GM19455 (cell line): ENCODE measurements around the gene MYBBP1A.

Source experiments
- ATAC-seq: cut with Tn5 transposase; IDR thresholded peaks from one replicate; pipeline ENCODE4 v1.9.1; 2021; ENCODE audit not compliant: unreplicated experiment

Gene MYBBP1A

GRCh38 chr17:4537451-4538235, 17.5 kb downstream of the MYBBP1A start:
- ATAC-seq, result no peak

GRCh38 chr17:4536742-4537411, 18.3 kb downstream of the MYBBP1A start:
- ATAC-seq, result no peak

DNA sequence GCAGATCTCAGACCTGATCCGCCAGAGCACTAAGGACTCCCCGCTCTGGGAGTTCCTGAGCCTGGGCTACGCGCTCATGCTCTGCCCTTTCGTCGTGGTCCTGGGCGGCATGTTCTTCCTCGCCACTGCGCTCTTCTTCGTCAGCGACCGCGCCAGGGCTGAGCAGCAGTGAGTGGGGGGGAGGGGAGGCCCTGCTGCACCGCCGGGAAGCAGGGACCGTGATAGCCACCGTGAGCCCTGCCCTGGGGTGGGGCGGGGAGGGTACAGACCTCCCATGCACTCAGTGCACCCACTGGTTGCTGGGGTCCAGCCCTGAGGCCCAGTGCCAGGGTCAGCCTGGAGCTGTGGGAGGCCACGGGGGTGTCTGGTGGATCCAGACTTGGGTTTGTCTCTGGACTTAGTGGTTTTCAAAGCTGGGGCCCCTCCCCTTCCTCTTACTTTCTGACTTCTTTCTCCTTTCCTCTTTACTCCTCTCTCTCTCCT, 18.9 kb downstream of the MYBBP1A start:
- no peak for ATAC-seq

DNA sequence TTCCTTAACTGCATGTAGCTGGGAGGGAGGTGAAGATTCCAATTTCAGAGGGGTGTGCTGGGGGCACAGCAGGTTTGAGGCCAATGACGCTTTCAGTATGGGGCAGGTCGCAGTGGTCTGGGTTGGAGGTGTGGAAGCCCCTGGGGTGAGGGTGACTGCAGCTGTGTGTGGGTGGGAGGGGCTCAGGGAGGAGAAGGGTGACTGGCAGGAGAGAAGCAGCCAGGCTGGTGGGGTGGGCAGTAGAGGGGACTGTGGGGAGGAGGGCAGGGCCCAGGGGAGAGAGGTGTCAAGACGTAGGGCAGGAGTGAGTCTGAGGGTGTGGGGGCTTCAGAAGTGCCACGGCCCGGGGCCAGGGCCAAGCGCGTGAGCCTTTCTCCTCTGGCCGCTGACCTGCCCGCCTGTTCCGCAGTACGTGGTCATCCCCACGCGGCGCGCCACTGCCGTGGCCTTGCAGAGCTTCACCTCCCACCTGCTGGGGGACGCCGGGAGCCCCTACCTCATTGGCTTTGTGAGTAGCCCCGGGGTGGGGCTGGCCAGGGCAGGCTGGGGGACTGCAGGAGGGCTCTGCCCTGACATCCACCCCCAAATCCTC, 19.4 kb downstream of the MYBBP1A start:
- ATAC-seq, result no peak

DNA sequence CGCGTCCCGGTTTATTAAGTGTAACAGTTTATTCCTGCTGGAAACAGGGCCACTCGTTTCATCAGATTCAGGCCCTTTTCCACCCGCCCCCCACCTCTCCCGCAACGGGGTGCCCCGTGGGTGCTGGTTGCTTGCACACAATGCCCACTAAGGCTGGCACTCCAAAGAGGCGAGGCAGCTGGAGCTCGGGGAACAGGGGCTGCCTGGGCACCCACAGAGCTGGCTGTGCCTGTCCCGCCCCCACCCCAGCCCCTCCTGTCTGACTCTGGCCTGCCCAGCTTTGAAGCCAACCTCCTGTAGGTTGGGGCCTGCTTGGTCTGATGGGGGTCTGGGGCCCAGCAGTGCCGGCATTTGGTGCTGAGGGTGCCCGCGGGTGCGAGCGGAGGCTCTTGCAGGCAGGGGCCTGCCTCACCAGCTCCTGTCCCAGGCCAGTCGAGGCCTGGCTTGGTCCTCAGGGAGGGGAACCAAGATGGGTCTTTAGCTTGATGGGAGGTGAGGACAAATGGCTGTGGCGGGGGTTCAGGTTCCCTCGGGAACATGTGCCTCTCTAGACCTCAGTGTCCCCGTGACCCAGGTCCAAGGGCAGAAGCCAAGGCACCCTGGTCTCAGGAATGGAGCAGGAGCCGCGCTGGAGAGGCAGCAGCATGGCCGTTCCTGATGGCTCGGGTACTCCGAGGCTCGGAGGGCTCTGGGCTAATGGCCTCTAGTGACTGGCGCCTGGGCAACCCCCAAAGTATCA, 20.1 kb downstream of the MYBBP1A start:
- no peak for ATAC-seq

DNA sequence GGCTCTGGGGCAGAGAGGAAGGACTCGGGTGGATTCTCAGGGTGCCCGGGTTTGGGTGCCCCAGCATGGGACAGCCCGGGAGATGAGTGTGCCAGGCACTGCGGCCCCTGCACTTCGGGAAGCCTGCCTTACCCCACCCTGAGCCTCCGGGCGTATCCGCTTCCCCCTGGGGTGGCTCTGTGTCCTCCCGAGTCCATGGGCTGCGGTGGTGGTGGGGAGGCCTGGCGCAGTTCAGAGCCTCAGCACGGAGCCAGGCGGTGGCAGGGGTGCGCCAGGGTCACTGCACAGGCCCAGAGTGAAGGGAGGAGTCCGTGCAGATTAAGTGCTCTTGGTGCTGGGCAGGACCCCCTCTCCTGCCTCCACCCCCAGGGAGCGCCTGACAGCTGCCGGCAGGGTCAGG, 20.7 kb downstream of the MYBBP1A start:
- ATAC-seq, result no peak

DNA sequence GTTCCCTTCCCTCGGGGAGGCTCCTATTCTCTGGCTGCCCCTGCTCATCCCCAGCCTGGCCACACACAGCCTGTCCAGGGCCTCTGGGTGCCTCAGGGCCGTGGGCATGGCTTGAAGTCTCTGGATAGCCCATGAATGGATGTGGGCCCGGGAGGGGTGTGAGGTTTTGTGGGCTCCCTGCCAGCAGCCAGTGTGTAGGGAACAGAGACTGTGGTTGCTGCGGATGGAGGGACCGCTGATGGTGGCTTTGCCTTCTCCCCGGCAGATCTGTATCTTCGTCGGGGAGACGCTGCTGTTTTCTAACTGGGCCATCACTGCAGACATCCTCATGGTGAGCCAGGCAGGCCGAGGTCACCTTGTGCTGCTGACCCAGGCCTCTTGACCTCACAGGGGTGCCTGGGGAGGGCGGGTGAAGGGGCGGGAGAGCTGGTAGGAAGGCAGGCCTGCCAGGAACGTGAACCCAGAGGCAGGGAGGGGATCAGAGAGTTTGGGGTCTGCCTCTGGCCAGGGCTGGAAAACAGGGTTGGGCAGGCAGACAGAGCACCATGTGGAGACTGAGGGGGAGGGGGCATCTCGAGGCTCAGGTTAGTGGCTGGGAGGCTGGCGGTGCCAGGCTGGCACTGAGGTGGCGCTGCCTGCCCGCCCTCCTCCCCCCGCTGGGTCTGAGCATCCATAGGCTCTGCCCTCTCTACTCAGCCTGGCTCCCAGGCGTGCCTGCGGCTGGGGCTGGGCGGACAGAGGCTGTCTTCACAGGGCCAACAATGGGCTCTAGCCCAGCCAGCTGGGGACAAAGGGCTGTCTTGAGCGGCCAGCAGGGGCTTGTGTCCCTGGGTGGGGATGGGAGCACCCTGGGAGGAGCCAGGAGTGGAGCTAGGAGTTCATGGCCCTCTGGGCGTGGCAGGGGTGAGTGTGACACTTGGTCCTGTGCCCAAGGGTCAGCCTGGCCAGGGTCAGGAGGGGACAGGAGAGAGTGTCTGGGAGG, 21.4 kb downstream of the MYBBP1A start:
- ATAC-seq, result no peak

GRCh38 chr17:4532860-4533522, 22.2 kb downstream of the MYBBP1A start:
- no peak for ATAC-seq

DNA sequence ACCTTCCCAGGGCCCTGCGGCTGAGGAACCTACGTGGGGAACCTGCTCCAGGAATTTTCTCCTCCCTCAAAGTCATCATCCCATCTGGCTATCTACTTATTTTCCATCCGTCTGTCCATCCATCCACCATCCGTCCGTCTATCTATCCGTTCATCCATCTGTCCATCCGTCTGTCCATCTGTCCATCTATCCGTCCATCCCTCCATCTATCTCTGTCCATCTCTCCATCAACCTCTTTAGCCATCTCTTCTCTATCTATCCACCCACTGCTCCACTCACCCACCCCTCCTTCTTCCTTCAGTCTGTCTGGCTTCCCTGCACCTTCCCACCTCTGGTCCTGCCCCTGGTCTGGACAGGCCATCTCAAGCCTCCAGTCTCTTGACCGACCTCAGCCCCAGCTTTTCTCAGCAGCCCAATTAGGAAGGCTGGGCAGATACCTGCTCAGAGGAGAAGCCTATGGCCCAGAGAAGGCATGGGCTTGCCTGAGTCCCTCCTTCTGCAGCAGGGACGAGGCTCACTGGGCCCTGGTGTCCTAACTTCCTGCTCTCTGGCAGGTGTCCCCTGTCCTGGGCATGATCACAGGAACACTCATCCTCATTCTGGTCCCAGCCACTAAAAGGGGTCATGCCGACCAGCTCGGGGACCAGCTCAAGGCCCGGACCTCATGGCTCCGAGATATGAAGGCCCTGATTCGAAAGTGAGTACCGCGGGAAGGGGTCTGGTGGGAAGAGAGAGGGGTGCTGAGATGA, 23.0 kb downstream of the MYBBP1A start:
- ATAC-seq, result no peak

- ATAC-seq, result no peak
These were observed 24.1 kb downstream of the MYBBP1A start for GRCh38 chr17:4530799-4531730.

GRCh38 chr17:4529533-4530152, 25.5 kb downstream of the MYBBP1A start:
- no peak for ATAC-seq

GRCh38 chr17:4527566-4528125, 27.5 kb downstream of the MYBBP1A start:
- ATAC-seq, result no peak

GRCh38 chr17:4527134-4527533, 28.1 kb downstream of the MYBBP1A start:
- ATAC-seq, result no peak

GRCh38 chr17:4525691-4526397, 29.3 kb downstream of the MYBBP1A start:
- ATAC-seq, result no peak

GRCh38 chr17:4523946-4524345, 31.2 kb downstream of the MYBBP1A start:
- ATAC-seq, result no peak

GRCh38 chr17:4522661-4523060, 32.5 kb downstream of the MYBBP1A start:
- ATAC-seq, result no peak
